Epithelial cell of esophagus (primary cell): Measurements from ENCODE around the gene YWHAH.

Experiments
- DNase-seq: peaks from one replicate; pipeline ENCODE4 v3.0.0; 2010; ENCODE audit warnings: low read depth
- H3K4me3 ChIP-seq: 2 replicates; pipeline ENCODE4 v1.5.1; 2011; ENCODE audit warnings: mild to moderate bottlenecking, low read length, control low read depth
- CTCF ChIP-seq: IDR thresholded peaks from 2 replicates; pipeline ENCODE4 v1.5.1; 2011; ENCODE audit warnings: low read depth, mild to moderate bottlenecking, low read length, control low read depth, inconsistent platforms; ENCODE audit not compliant: insufficient read depth; ENCODE audit errors: missing control alignments

The YWHAH gene

GRCh38 chr22:31927562-31927961 lies 16.8 kb upstream of the YWHAH start:
- H3K4me3 ChIP-seq: no peak overlapping the region
- TF ChIP-seq CTCF: no peak
- no peak for DNase-seq

DNA sequence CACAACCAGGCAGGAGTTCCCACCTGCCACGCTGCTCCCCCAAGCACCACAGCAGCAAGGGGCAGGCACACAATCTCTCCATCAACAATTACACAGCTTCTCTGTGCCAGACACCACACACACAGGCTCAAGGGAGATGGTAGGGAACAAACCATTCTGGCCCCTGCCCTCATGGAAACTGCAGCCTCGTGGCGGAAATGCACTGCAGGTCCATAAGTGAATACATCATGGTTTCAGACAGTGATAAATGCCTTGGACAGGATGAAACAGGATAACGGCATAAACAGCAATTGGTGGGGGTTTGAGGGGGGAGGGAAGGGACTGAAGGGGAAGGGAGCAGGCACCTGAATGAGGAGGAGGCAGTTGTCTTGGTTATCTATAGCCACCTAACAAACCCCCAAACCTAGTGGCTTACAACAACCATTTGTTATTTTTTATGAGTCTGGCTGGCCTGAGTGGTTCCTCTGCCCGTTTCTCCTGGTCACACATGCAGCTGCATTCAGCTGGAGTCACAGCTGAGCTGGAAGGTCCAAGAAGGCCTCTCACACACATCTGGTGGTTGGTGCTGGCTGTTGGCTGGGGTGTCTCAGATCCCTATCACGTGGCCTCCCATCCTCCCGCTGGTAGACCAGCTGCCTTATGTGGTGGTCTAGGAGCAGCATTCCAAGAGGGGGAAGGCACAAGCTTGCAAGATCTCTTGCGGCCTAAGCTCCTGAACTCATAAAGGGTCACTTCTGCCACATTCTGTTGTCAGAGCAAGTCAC lies 15.0 kb upstream of the YWHAH start:
- DNase-seq: no peak

DNA sequence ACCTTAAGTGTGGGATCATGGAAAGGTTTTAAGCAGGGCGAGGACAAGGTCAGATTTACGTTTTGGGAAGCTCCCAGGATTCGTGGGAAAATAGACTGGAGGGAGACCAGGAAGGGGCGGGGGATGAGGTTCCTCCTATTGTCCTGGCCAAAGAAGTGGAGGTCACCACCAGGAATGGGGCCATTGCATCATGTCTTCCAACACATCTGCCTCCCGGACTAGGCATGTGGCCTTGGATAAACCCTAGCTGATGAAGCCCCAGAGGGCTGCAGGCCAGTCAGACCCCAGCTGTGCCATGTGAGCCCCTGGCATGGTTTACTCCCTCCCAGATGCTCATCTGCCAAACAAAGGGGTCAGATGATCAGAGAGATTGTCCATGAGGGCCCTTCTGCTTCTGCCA lies 11.5 kb upstream of the YWHAH start:
- TF ChIP-seq CTCF: no peak
- no peak overlapping the region for H3K4me3 ChIP-seq
- DNase-seq: no peak

More for the DNA sequence above, 15.0 kb upstream of the YWHAH start:
- TF ChIP-seq CTCF: no peak
- no peak overlapping the region for H3K4me3 ChIP-seq

- DNase-seq: no peak
- TF ChIP-seq CTCF: no peak
- no peak overlapping the region for H3K4me3 ChIP-seq
Measured at GRCh38 chr22:31933406-31933805, 10.9 kb upstream of the YWHAH start.

- TF ChIP-seq CTCF: no peak
- no peak overlapping the region for H3K4me3 ChIP-seq
- DNase-seq: no peak
Measured at GRCh38 chr22:31933816-31934482, 10.4 kb upstream of the YWHAH start.

GRCh38 chr22:31935961-31936635 lies 8.2 kb upstream of the YWHAH start:
- TF ChIP-seq CTCF: no peak
- H3K4me3 ChIP-seq: no peak overlapping the region
- peak; percentile 18 for DNase-seq
